Breast epithelium (tissue), 3 donors: ENCODE results near the gene TAS2R60.

Source experiments
- CTCF ChIP-seq, 3 donors: fragments of 450-650 bp; IDR thresholded peaks; one replicate each; pipeline ENCODE4 v1.5.1; 2016 to 2017; ENCODE audit warnings: antibody characterized with exemption in 3 of 3, mild to moderate bottlenecking in 3 of 3, moderate library complexity in 3 of 3
- POLR2A ChIP-seq: fragments of 450-650 bp; IDR thresholded peaks from one replicate; pipeline ENCODE4 v1.6.1; 2016; ENCODE audit warnings: antibody characterized with exemption, mild to moderate bottlenecking, moderate library complexity
- POLR2AphosphoS5 ChIP-seq, 3 donors: sonication (generic); formaldehyde crosslinking; IDR thresholded peaks; one replicate each; pipeline ENCODE4 v1.6.1; 2017; ENCODE audit warnings: antibody characterized with exemption in 3 of 3

GRCh38 chr7:143395187-143396149 is 47.8 kb upstream of the TAS2R60 start:
- TF ChIP-seq POLR2AphosphoS5 (IDR thresholded peaks at IDR 0.05) (no peak), POLR2A (no peak), CTCF (IDR thresholded peaks at IDR 0.05) (no peak)
